ENCODE results near the gene NUP35.

Gene NUP35, protein sequence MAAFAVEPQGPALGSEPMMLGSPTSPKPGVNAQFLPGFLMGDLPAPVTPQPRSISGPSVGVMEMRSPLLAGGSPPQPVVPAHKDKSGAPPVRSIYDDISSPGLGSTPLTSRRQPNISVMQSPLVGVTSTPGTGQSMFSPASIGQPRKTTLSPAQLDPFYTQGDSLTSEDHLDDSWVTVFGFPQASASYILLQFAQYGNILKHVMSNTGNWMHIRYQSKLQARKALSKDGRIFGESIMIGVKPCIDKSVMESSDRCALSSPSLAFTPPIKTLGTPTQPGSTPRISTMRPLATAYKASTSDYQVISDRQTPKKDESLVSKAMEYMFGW

GRCh38 chr2:183124222-183124956, at the start of gene NUP35:
NUP35 (plus strand) TSS chr2:183124443; CDS start chr2:183124458, 15 bp downstream.
- DNase-seq = peak; percentile 99

DNA sequence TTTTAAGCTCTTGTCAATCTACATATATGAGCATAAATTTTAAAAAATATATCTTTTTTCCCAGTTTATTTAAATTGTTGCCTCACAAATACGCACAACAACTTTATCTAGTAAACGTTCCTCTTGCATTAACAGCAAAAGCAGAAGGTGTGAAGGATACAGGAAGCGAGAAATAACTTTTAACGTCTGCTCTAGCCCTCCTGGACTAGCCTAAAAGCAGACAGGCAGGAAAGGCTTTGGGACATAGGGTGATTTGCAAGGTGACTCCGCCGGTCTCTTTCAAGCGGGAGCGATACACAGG, 46.1 kb upstream of the NUP35 start:
- no peak for DNase-seq

DNA sequence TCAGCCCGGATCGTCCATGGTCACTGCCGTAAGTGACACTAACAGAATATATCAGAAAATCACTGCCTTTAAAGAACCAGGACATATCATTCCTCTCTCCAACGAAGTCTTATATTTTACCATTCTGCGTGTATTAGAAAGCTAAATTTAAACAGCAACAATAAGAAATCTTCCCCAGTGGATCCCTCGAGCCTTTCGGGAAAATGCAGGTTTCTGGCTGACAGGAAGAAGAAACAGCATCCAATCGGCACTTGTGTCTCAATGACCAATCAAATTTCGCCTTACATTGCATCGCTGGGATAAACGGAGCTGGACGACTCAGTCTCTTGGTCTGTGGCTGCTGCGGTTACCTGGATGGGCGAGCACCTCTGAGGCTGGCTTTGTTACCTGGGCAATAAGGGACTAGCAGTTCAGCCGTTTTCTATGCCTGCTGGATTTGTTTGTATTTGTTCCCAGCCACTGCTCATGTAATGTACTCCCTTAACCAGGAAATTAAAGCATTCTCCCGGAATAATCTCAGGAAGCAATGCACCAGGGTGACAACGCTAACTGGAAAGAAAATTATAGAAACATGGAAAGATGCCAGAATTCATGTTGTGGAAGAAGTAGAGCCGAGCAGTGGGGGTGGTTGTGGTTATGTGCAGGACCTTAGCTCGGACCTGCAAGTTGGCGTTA, 45.6 kb upstream of the NUP35 start, which contains the start of gene DUSP19:
TSS of gene DUSP19 (plus strand) at position 284 of the 675 bp plus-strand sequence. CDS start at position 471, 187 bp downstream.
- peak; percentile 97 for DNase-seq

GRCh38 chr2:183079139-183079775, 45.0 kb upstream of the NUP35 start:
- peak; percentile 72 for DNase-seq

- no peak for DNase-seq
Observed at GRCh38 chr2:183081911-183082310, 42.3 kb upstream of the NUP35 start.

GRCh38 chr2:183088061-183088460, 36.2 kb upstream of the NUP35 start:
- no peak for DNase-seq

- no peak for DNase-seq
Observed at GRCh38 chr2:183089192-183089851, 34.9 kb upstream of the NUP35 start.

DNA sequence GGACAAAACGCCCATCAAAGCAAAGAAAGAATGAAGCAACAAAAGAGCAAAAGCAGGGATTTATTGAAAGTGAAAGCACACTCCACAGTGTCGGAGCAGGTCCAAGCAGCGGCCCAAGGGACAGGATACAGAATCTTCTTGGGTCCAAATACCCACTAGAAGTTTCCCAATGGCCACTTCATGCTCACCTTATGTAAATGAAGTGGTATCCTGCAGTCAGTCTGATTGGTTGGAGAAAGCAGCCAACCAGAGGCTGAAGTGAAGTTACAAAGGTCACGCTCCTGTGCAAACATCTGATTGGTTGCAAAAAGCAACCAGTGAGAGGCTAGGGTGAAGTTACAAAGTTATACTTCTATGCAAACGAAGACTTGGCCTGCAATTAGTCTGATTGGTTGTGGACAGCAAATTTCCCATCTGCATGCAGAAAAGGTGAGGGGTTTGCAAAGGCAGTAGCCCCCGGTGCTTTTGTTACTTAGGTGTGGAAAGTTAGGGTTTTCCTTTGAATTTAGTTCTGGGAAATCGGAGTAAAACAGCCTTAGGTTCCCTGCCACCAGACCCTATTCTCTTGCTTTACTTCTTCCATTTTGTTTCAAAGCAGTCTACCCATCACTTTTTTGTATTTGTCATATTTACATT, 32.8 kb upstream of the NUP35 start:
- no peak for DNase-seq

DNA sequence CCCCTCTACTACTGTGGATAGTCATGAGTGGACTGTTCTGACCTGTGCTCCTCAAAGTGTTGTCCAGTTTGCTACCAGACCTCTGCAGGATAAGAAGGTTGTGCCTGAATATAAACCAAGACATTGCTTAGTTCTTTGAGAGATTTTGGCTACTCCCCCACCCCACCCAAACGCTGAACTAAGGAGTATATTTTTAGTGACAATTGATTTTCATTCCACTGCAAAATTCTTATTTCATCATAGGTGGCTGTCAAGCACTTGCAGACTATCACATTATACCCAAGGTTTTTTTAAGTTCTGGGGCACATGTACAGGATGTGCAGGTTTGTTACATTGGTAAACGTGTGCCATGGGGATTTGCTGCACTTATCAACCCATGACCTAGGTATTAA, 32.3 kb upstream of the NUP35 start:
- DNase-seq = no peak

GRCh38 chr2:183093857-183094657, 30.2 kb upstream of the NUP35 start:
- DNase-seq = no peak

GRCh38 chr2:183105402-183106134, 18.7 kb upstream of the NUP35 start:
- no peak for DNase-seq

DNA sequence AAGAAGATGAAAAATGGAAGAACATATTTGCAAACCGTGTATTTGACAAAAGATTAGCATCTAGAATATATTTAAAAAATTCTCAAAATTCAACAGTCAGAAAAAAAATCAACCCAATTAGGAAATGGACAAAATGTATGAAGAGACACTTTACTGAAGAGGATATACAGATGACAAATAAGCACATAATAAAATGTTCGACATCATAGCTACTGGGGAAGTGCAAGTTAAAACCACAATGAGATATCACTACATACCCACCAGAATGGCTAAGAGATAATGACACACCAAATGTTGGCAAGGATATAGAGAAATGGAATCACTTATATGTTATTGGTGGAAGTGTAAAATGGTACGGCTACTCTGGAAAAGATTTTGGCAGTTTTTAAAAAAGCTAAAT, 11.7 kb upstream of the NUP35 start:
- no peak for DNase-seq

GRCh38 chr2:183113630-183114029, 10.6 kb upstream of the NUP35 start:
- no peak for DNase-seq

DNA sequence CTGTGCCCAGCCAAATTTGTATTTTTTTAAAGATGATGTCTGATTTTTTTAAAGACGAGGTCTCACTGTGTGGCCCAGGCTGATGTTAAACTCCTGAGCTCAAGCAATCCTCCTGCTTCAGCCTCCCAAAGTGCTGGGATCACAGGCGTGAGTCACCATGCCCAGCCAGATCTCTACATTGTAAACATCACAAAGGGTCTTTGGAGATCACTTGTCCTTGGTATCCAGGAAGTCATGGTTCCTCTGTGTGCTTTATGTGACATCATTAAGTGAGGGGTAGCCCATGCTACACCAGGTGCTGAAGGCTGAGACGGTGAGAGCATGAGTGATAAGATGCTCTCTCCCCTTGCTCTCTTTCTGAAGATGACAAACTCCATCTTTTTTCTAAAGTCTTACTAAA, 7.0 kb upstream of the NUP35 start:
- DNase-seq = no peak

GRCh38 chr2:183123117-183123958, 905 bp upstream of the NUP35 start:
- DNase-seq = peak; percentile 89

- no peak for DNase-seq
Observed at GRCh38 chr2:183123959-183124221, 353 bp upstream of the NUP35 start.

DNA sequence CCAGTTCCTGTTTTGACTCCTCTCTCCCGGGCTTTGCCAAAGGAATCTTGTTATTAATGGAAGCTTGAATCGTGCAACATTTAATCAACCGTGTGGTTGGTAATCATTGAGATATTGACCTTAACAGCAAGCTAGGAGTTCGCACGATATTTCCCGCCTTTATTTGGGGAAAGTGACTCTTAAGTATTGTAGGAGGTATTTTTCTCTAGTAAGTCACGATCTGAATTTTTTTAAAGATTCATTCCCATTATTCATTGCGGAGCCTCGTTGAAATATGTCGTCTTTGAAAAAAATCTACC, 663 bp downstream of the NUP35 start:
- DNase-seq = no peak

- no peak for DNase-seq
Observed at GRCh38 chr2:183125659-183126341, 1.6 kb downstream of the NUP35 start.

- no peak for DNase-seq
Observed at GRCh38 chr2:183126635-183127034, 2.4 kb downstream of the NUP35 start.

DNA sequence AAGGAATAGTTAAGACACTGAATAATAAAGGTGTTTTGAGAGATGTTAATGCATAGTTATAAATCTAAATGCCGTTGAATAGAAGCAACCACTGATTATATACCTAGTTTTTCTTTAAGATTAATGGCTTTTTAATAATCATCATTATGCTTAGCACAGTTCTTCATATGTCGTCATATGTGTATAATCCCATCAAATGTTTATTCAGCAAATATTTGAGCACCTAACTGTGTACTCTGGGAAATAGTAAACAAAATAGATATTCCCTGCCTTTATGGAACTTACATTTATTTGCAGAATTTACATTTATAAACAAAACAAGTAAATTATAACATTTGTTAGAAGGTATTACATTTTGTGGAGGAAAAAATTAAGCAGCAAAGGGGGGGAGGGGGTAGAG, 9.8 kb downstream of the NUP35 start:
- DNase-seq = no peak
